Activated CD8-positive, alpha-beta T cell treated with anti-CD3 and anti-CD28 coated beads for 36 hours (primary cell): Measurements from ENCODE around the gene CENPF. TPM values are rescaled to one million over a fixed set of nuclear protein-coding genes. Genes with fewer than 3 reads are reported as not detected.
"Not testable (repeated sequence)": the region's sequence is repeated elsewhere in the genome, so short reads cannot be mapped to it uniquely, and the experiment has no call there.

ENCODE experiments used
- ATAC-seq: fragments of 200-7000 bp; cut with Tn5 transposase; one replicate; pipeline ENCODE4 v1.10.0; 2021; ENCODE audit warnings: mild to moderate bottlenecking, moderate library complexity
- CTCF ChIA-PET: fragments of 350-600 bp; sonication (Branson Sonifier 250); formaldehyde crosslinking; loops from one replicate; lab custom pipeline; 2021; ENCODE audit warnings: antibody characterized with exemption; lab: Charles Lee
- POLR2A ChIA-PET: fragments of 350-600 bp; sonication (Branson Sonifier 250); formaldehyde crosslinking; loops from one replicate; lab custom pipeline; 2021; ENCODE audit warnings: antibody characterized with exemption; lab: Charles Lee
- DNase-seq: peaks from one replicate; pipeline ENCODE4 v3.0.0-alpha.2; 2020
- H3K27ac Mint-ChIP-seq: one replicate; pipeline ENCODE4 v1.8.0; 2021; ENCODE audit warnings: mild to moderate bottlenecking, mixed read lengths
- H3K27me3 Mint-ChIP-seq: one replicate; pipeline ENCODE4 v1.8.0; 2021; ENCODE audit warnings: mixed read lengths
- H3K36me3 Mint-ChIP-seq: one replicate; pipeline ENCODE4 v1.8.0; 2021; ENCODE audit warnings: low read depth, mixed read lengths
- H3K4me1 Mint-ChIP-seq: one replicate; pipeline ENCODE4 v1.8.0; 2021; ENCODE audit warnings: low read depth, mixed read lengths
- H3K4me3 Mint-ChIP-seq: one replicate; pipeline ENCODE4 v1.8.0; 2021; ENCODE audit warnings: mild to moderate bottlenecking, moderate library complexity, mixed read lengths
- H3K9me3 Mint-ChIP-seq: one replicate; pipeline ENCODE4 v1.8.0; 2021; ENCODE audit warnings: mixed read lengths
- CTCF ChIP-seq: fragments of 200-600 bp; IDR thresholded peaks from one replicate; pipeline ENCODE4 v1.8.0; 2022; ENCODE audit warnings: antibody characterized with exemption, mild to moderate bottlenecking
- intact Hi-C: fragments of 100-400 bp; cut with micrococcal nuclease; formaldehyde crosslinking; loops from one replicate; pipeline ENCODE4 v1.10.0; 2022
- total RNA-seq, 2 experiments: library from RNA; stranded (reverse); gene quantifications; one replicate each; pipeline ENCODE4 v1.2.3, GENCODE V29; 2021

The CENPF gene
- total RNA-seq, 2 experiments from 2014 or later, result 65.4 to 70.6 TPM

GRCh38 chr1:214673576-214673975 is 70.6 kb downstream of the CENPF start:
- ATAC-seq, result no peak
- ChIA-PET CTCF (no interaction called here), POLR2A (no interaction called here)
- DNase-seq, result no peak
- Mint-ChIP-seq H3K36me3 (no peaks in the 10 kb centered on the region), H3K9me3 (peaks cover 2% of the 10 kb centered on the region), H3K4me3 (no peak overlapping the region), H3K27ac (no peak overlapping the region), H3K27me3 (no peaks in the 10 kb centered on the region), H3K4me1 (no peaks in the 10 kb centered on the region)
- no peak for TF ChIP-seq CTCF
- intact Hi-C loops, result no loop called here

- H3K27me3 Mint-ChIP-seq, POLR2A ChIA-PET, intact Hi-C loops, CTCF ChIA-PET, H3K36me3 Mint-ChIP-seq, ATAC-seq, H3K4me3 Mint-ChIP-seq, DNase-seq, H3K27ac Mint-ChIP-seq, H3K9me3 Mint-ChIP-seq, H3K4me1 Mint-ChIP-seq: not testable (repeated sequence)
Measured at GRCh38 chr1:214675524-214675923, 72.5 kb downstream of the CENPF start.

GRCh38 chr1:214676747-214677146 is 73.8 kb downstream of the CENPF start:
- intact Hi-C loops, result no loop called here
- ATAC-seq, result no peak
- TF ChIP-seq CTCF, result no peak
- Mint-ChIP-seq H3K27me3 (no peaks in the 10 kb centered on the region), H3K4me1 (no peaks in the 10 kb centered on the region), H3K27ac (no peak overlapping the region), H3K4me3 (no peak overlapping the region), H3K9me3 (peaks cover 2% of the 10 kb centered on the region), H3K36me3 (no peaks in the 10 kb centered on the region)
- ChIA-PET CTCF (interaction anchor here (0.6 kb wide), 1 partner anchor 676 kb away, joined by 3 read pairs; no protein-coding TSS in a partner anchor), POLR2A (no interaction called here)
- no peak for DNase-seq

- ATAC-seq, result no peak
- POLR2A ChIA-PET, result no interaction called here
Measured at GRCh38 chr1:214677945-214678344, 75.0 kb downstream of the CENPF start.

GRCh38 chr1:214678386-214678785 is 75.4 kb downstream of the CENPF start:
- POLR2A ChIA-PET, result no interaction called here
- CTCF ChIA-PET, result no interaction called here

More at GRCh38 chr1:214677945-214678344, 75.0 kb downstream of the CENPF start:
- H3K36me3 Mint-ChIP-seq, result no peaks in the 10 kb centered on the region
- H3K9me3 Mint-ChIP-seq, result peaks cover 2% of the 10 kb centered on the region
- intact Hi-C loops, result no loop called here
- H3K27ac Mint-ChIP-seq, result no peak overlapping the region
- H3K27me3 Mint-ChIP-seq, result no peaks in the 10 kb centered on the region
- CTCF ChIA-PET, result no interaction called here
- TF ChIP-seq CTCF, result no peak
- H3K4me3 Mint-ChIP-seq, result no peak overlapping the region
- H3K4me1 Mint-ChIP-seq, result no peaks in the 10 kb centered on the region
- DNase-seq, result no peak

More at GRCh38 chr1:214678386-214678785, 75.4 kb downstream of the CENPF start:
- Mint-ChIP-seq H3K27ac (no peak overlapping the region), H3K4me3 (no peak overlapping the region), H3K4me1 (no peaks in the 10 kb centered on the region), H3K36me3 (no peaks in the 10 kb centered on the region), H3K9me3 (peaks cover 2% of the 10 kb centered on the region), H3K27me3 (no peaks in the 10 kb centered on the region)
- TF ChIP-seq CTCF, result no peak
- ATAC-seq, result no peak
- intact Hi-C loops, result no loop called here
- DNase-seq, result no peak
